Measurements from ENCODE around the gene PTTG1. TPM values are rescaled to one million over a fixed set of nuclear protein-coding genes. Genes with fewer than 3 reads are reported as not detected.

The PTTG1 gene
- total RNA-seq, 2 experiments from 2014 or later, result 15.1 to 17.6 TPM

GRCh38 chr5:160450164-160450932 is 28.7 kb downstream of the PTTG1 start:
- H3K4me1 ChIP-seq (ENCODE audit: insufficient read depth, low read length), result no peaks in the 10 kb centered on the region
- POLR2A ChIA-PET, result no interaction called here
- H3K4me3 Mint-ChIP-seq, result no peak overlapping the region
- no peaks in the 10 kb centered on the region for H3K36me3 ChIP-seq (ENCODE audit: insufficient read depth, low read length)
- H3K9me3 ChIP-seq (ENCODE audit: control insufficient read depth in 1 of 2, insufficient read depth in 1 of 2, low read length in 2 of 2), result no peaks in the 10 kb centered on the region
- no peak for DNase-seq
- intact Hi-C loops (cut with DNase I, micrococcal nuclease), result no loop called here
- no peaks in the 10 kb centered on the region for H3K27me3 ChIP-seq (ENCODE audit: control insufficient read depth in 1 of 2, insufficient read depth in 2 of 2, low read length in 2 of 2)
- CTCF ChIA-PET, result no interaction called here
- TF ChIP-seq CTCF (IDR thresholded peaks at IDR 0.05), result no peak
- H3K4me3 ChIP-seq (ENCODE audit: low read length), result no peak overlapping the region
- no peaks in the 10 kb centered on the region for H3K4me1 Mint-ChIP-seq (ENCODE audit: low read depth)
- no peaks in the 10 kb centered on the region for H3K36me3 Mint-ChIP-seq (ENCODE audit: low read depth)
- H3K9me3 Mint-ChIP-seq, result peaks cover 2% of the 10 kb centered on the region
- ATAC-seq (ENCODE audit: poor library complexity), result no peak
- no peaks in the 10 kb centered on the region for H3K27me3 Mint-ChIP-seq
- no peak overlapping the region for H3K27ac Mint-ChIP-seq
- H3K27ac ChIP-seq (ENCODE audit: low read depth in 1 of 2, low read length in 2 of 2), result no peak overlapping the region

DNA sequence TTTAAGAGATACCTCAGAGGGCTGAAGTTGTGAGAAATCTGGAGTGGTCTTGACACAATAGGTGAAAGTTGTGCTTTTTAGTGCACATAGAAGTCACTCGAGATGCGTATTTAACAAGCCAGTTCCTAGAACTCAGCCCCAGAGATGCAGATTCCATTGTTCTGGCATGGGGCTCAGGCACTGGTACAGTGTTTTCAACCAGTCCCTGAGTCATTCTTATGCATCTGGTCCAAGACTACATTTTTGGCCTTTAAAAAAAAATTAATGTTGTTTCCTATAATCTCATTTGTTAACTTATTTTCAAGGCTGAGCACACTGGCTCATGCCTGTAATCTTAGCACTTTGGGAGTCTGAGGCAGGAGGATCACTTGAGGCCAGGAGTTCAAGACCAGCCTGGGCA is 29.6 kb downstream of the PTTG1 start:
- Histone ChIP-seq H3K4me3 (ENCODE audit: low read length) (no peak overlapping the region), H3K27me3 (ENCODE audit: control insufficient read depth in 1 of 2, insufficient read depth in 2 of 2, low read length in 2 of 2) (no peaks in the 10 kb centered on the region), H3K9me3 (ENCODE audit: control insufficient read depth in 1 of 2, insufficient read depth in 1 of 2, low read length in 2 of 2) (no peaks in the 10 kb centered on the region), H3K4me1 (ENCODE audit: insufficient read depth, low read length) (no peaks in the 10 kb centered on the region), H3K36me3 (ENCODE audit: insufficient read depth, low read length) (no peaks in the 10 kb centered on the region), H3K27ac (ENCODE audit: low read depth in 1 of 2, low read length in 2 of 2) (no peak overlapping the region)
- no peak for ATAC-seq (ENCODE audit: poor library complexity)
- ChIA-PET POLR2A (no interaction called here), CTCF (no interaction called here)
- Mint-ChIP-seq H3K36me3 (ENCODE audit: low read depth) (no peaks in the 10 kb centered on the region), H3K27ac (no peak overlapping the region), H3K27me3 (no peaks in the 10 kb centered on the region), H3K9me3 (peaks cover 2% of the 10 kb centered on the region), H3K4me3 (no peak overlapping the region), H3K4me1 (ENCODE audit: low read depth) (no peaks in the 10 kb centered on the region)
- DNase-seq, result no peak
- intact Hi-C loops (cut with DNase I, micrococcal nuclease), result no loop called here
- no peak for TF ChIP-seq CTCF (IDR thresholded peaks at IDR 0.05)

DNA sequence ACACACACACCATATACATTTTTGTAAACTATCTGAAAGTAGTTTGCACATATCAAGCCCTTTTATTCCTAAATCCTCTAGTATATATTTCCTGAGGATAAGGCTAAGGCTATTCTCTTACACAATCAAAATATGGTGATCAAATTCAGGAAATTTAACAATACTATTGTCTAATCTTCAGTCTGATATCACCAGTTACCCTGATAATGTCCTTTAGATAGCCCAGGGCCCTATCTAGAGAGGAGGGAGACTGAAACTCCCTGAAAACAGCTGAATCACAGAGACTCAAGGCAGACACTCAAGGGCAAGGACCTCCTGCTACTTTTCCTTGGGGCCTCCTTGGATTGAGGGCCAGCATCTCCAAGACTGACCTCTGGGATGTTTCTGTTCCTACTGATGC is 30.4 kb downstream of the PTTG1 start:
- ChIA-PET CTCF (interaction anchor here (1.0 kb wide), 1 partner anchor 13 kb away, joined by 3 read pairs; no protein-coding TSS in a partner anchor), POLR2A (no interaction called here)
- no peak overlapping the region for H3K27ac ChIP-seq (ENCODE audit: low read depth in 1 of 2, low read length in 2 of 2)
- Mint-ChIP-seq H3K4me3 (no peak overlapping the region), H3K36me3 (ENCODE audit: low read depth) (no peaks in the 10 kb centered on the region), H3K4me1 (ENCODE audit: low read depth) (no peaks in the 10 kb centered on the region), H3K27ac (no peak overlapping the region), H3K27me3 (no peaks in the 10 kb centered on the region), H3K9me3 (peaks cover 2% of the 10 kb centered on the region)
- H3K4me3 ChIP-seq (ENCODE audit: low read length), result no peak overlapping the region
- no peak for TF ChIP-seq CTCF (IDR thresholded peaks at IDR 0.05)
- no peak for ATAC-seq (ENCODE audit: poor library complexity)
- no peaks in the 10 kb centered on the region for H3K36me3 ChIP-seq (ENCODE audit: insufficient read depth, low read length)
- no peaks in the 10 kb centered on the region for H3K4me1 ChIP-seq (ENCODE audit: insufficient read depth, low read length)
- no peaks in the 10 kb centered on the region for H3K27me3 ChIP-seq (ENCODE audit: control insufficient read depth in 1 of 2, insufficient read depth in 2 of 2, low read length in 2 of 2)
- no peak for DNase-seq
- H3K9me3 ChIP-seq (ENCODE audit: control insufficient read depth in 1 of 2, insufficient read depth in 1 of 2, low read length in 2 of 2), result no peaks in the 10 kb centered on the region
- intact Hi-C loops (cut with DNase I, micrococcal nuclease), result no loop called here

Measured in CD4-positive, alpha-beta T cell (primary cell).